PC-9 (cell line): Measurements from ENCODE around the gene CTIF.

Experiments used
- CTCF ChIP-seq: fragments of 200-600 bp; sonication (generic); conservative IDR thresholded peaks from 2 replicates; pipeline ENCODE4 v1.6.1; 2017; ENCODE audit warnings: mixed run types, antibody characterized with exemption, mild to moderate bottlenecking, moderate library complexity
- EZH2 ChIP-seq: fragments of 200-600 bp; sonication (generic); IDR thresholded peaks from 2 replicates; pipeline ENCODE4 v1.8.0; 2017; ENCODE audit warnings: antibody characterized with exemption, low read depth

- no peak for TF ChIP-seq CTCF
- no peak for TF ChIP-seq EZH2
Observed at GRCh38 chr18:48837676-48838075, 298.8 kb downstream of the CTIF start.
